ENCODE measurements around the gene XAGE5. TPM values are rescaled to one million over a fixed set of nuclear protein-coding genes. Genes with fewer than 3 reads are reported as not detected.

XAGE5 gene, protein sequence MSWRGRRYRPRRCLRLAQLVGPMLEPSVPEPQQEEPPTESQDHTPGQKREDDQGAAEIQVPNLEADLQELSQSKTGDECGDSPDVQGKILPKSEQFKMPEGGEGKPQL
- total RNA-seq (2022; extraction: Qiagen RNA extraction) = not detected in 5 replicates

DNA sequence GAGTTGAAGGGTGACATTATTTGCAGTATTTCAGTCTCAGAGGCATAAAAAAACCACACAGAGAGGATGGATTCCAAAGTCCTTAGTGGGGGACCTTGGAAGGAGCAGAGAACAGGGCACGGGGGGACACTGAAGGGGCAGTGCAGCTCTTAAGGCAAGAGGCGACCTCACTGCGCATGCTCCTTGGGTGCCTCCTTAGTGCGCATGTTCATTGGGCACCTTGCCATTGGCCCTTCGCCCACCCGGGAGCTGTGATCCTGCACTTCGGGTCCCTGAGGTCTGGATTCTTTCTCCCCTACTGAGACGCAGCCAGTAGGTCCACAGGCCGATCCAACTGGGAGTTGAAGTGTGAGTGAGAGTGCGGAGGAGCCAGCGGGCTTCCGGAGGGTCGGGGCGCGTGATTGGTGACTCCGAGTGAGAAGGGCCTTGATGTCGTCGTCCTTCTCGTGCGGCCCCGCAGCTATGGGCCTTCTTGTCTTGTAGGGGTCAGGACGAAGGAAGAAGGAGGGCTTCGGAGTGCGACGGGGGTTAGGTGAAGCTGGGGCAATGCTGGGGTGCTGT, at the start of gene XAGE5:
TSS of gene XAGE5 (plus strand) at position 223 of the 561 bp plus-strand sequence. CDS start 1,280 bp downstream, outside the sequence.

DNA sequence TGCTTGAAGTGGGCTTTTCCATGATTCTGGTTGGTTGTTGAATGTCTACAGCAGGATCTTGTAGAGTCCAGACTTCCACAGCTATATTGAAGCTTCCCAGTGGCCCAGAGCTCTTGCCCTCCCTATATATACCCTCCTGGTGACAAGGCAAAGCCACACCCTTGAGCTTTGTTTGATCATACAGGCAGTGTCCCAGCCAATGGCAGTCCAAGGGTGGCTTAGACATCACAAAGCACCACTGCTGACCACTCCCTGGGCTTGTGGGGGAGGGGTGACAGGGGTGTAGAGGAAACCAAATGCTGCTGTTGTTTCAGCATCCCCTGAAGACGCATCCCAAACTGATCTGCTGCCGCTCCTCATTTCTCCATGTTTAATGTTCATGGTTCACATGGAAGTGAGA, 13.8 kb upstream of the XAGE5 start, which contains the start of gene SPANXN5:
TSS of gene SPANXN5 (minus strand) at position 101 of the 400 bp plus-strand sequence. CDS start at position 22, 79 bp downstream.

Other genes with a start within 250 kb of the XAGE5 start
- gene SSX7, start 156.4 kb upstream of the XAGE5 start, total RNA-seq (2022; extraction: Qiagen RNA extraction) = not detected in 5 replicates
- gene SSX2, start 104.1 kb upstream of the XAGE5 start, total RNA-seq (2022; extraction: Qiagen RNA extraction) = not detected in 5 replicates
- gene SSX2B, start 60.0 kb upstream of the XAGE5 start, total RNA-seq (2022; extraction: Qiagen RNA extraction) = not detected in 5 replicates
- not detected in 5 replicates for gene SPANXN5, start 13.9 kb upstream of the XAGE5 start, total RNA-seq (2022; extraction: Qiagen RNA extraction)
- gene XAGE3, start 56.8 kb downstream of the XAGE5 start, total RNA-seq (2022; extraction: Qiagen RNA extraction) = not detected in 5 replicates
- gene FAM156B, start 86.0 kb downstream of the XAGE5 start, total RNA-seq (2022; extraction: Qiagen RNA extraction) = 4.9 to 17.0 TPM (median 8.7 TPM) in 5 replicates
- gene FAM156A, start 147.2 kb downstream of the XAGE5 start, total RNA-seq (2022; extraction: Qiagen RNA extraction) = 10.7 to 23.1 TPM (median 17.0 TPM) in 5 replicates
- gene GPR173, start 237.5 kb downstream of the XAGE5 start, total RNA-seq (2022; extraction: Qiagen RNA extraction) = 0.02 TPM in 4 of 5 replicates, not detected in the other